HG02870 (cell line): Measurements from ENCODE around the gene RSPH9.

Experiments
- ATAC-seq: cut with Tn5 transposase; IDR thresholded peaks from one replicate; pipeline ENCODE4 v1.9.1; 2021; ENCODE audit warnings: mild to moderate bottlenecking, moderate library complexity; ENCODE audit not compliant: unreplicated experiment

The RSPH9 gene

DNA sequence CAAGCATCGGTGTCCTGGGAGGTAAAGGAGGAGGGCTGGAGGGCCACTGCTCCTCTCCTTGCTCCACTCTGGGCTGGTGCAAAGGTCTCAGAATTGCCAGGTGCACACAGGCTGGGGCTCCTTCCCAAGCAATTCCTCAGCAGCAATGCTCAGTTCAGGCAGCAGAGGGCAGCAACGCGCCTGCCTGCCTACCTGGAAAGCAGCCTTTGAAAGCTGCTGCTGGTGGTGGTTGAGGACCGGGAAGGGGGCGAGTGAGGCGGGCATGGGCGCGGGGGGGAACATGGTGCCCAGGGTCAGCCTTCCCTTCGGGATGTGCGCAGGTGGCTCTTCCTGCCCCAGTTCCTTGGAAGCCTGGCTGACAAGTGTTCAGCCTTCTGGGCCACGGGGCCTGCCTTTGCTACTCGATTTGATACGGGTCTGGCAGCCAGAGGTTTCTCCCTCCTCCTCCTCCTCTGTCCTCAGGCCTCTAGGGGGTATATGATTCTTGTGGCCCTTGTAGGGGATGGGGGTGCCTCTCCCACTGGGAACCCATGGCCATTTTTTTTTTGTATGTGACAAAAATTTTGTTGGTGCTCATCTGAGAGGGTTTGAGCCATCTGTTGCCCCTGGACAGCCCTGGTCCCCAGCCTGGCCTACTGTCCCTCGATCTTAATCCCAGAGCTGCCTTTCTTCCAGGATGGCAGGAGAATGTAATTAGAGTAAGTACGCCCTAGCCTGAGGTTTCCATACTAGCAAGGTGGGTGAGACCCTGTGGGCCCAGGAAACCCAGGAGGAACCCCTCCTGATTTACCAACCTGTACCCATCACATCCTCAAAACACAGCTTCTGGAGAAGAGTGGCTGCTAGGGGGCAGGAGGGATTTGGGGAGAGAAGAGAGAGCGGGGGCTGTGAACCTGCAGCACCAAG lies 22.7 kb downstream of the RSPH9 start:
- peak; percentile 43 for ATAC-seq

DNA sequence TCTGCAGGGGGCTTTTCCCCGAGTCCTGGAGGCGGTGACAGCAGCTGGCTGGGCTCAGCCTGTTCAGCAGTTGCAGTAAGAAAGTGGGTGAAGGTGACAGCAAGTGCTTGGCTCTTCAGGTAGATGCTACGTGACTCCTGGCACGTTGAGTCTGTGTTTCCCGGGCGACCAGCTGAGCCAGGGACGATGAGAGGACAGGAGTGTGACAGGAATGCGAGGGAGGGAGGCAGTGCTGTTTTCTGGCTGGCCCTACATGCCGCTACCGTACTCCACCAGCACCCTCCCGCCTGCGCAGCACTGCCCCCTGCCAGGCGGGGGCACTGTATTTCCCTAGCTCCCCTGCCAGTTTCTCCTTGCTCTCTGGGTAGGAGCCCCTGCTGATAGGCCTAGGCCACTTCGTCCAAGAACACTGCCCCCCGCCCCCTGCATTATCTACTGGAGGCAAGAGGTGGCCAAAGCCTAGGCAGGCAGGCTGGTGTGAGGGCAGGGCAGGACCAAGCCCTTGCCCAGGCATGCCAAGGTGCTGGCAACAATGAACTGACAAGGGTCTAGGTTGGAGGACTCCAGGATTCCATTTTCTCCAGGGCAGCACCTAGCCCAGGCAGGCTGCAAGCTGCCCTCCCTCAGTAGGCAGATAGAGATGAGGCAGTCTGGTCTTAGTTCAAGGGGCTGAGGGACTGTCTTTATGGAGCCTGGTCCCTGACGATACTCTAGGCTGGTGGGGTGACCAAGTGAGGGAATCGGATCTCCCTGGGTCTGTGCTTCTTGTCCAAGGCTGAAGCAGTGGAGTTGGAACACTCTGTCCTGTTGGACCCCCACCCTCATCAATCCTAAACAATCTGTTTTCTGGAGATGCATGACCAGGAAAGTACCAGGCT lies 23.6 kb downstream of the RSPH9 start:
- no peak for ATAC-seq

DNA sequence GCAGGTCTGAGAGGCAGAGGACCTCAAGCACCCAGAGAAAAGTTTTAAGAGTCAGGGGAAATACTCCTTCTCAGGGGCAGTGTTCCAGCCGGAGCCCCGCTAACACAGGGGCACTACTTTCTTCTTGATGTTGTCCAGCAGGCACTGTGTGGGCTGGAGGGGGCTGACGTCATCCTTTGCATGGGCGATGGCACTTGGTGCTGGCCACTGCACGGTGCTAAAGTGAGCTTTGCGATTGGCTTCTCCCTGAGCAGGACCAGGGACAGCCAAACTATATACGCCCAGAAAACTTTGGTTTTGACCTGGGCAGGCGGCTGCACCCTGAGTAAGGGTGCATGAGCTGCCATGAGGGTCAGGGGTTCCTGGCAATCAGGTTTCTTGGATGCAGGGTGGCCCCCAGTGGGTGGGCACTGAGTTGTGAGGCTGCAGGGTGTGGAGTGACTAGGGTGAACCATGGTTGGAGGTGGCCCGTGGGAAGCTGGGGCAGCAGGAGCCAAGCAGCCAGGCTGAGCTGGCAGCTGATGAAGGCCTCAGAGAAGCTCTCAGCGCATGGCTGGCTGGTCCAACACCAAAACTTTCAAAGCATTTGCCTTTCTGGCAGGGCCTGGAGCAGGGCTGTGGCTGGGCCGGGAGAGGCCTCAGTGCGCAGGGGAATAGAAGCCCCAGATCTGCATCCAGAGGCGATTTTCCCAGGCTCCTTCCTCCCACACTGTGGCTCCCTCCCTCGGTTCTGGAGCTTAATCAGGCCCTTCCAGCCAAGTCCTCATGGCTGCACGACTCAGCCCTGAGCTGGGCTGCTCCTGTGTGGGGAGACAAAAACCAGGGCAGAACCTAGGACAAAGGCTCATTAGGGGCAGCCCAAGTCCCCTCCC lies 24.4 kb downstream of the RSPH9 start:
- ATAC-seq, result no peak

DNA sequence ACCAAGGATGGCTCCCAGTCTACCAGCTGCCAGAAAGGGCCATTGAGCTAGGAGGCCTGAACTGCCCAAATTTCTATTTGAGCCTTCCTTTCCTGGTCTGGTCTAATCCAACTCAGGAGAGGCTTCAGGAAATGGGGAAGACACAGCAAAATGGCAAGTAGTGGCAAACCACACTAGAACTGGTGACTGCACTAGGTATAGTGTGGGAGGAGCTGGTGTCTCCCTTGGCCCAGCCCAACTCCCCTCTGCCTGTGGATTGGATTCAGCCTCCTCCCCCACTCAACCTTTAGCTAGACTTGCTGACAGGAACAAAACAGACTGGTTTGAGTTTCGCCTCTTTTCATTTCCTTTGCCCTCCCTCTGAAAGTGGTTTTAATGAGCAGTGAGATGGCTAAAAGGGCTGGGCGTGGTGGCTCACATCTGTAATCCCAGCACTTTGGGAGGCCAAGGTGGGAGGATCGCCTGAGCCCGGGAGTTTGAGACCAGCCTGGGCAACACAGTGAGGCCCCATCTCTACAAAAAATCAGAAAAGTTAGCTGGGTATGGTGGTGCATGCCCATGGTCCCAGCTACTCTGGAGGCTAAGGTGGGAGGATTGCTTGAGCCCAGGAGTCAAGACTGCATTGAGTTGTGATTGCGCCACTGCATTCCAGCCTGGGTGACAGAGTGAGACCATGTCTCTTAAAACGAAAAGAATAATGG lies 25.2 kb downstream of the RSPH9 start:
- ATAC-seq, result no peak

DNA sequence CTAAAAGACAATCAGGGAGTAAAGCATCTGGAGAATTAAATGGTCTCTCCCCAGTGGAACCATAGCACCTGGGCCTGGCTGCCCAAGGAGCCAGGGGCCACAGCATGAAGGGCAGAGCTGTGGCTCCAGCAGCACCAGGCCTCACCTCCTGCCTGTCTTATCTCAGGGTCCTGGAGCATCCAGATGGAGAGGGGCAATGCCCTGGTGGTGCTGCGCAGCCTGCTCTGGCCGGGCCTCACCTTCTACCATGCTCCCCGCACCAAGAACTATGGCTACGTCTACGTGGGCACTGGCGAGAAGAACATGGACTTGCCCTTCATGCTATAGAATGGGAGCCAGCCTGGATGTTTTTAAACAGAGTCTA lies 25.8 kb downstream of the RSPH9 start:
- no peak for ATAC-seq

DNA sequence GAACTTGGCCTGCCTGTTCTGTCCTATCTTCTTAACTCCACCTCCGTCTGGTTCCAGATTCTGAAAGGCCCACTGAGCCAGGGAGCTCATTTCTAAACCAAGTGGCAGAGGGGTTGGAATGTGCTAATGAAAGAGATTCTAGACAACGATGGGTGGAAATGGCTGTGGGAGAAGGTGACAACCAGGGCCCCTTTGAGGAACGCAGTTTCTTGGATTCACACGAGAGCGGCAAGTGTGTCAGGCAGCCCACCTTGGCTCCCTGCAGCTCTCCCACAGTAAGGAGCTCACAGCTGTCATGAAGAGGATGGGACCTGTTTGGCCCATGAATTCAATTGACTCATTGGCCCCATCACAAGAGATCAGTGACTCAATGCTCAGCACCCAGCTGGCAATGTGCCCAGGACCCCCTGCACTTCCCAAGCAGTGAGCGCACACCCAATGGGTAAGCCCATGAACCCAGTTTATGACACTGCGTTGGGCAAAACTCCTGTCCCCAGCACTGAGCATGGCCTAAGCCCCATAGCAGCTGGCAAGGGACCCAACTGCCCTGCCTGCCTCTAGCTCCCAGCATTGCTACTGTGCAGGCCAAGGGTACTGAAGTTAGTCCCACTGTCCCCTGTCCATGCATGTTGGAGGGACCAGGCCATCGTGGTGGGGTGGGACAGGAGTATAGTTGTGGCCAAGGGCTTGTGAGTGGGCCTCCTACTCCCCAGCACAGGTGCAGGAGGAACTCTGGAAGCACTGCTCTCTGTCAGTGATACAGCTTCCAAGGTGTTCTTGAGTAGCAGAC lies 26.4 kb downstream of the RSPH9 start:
- ATAC-seq, result no peak

DNA sequence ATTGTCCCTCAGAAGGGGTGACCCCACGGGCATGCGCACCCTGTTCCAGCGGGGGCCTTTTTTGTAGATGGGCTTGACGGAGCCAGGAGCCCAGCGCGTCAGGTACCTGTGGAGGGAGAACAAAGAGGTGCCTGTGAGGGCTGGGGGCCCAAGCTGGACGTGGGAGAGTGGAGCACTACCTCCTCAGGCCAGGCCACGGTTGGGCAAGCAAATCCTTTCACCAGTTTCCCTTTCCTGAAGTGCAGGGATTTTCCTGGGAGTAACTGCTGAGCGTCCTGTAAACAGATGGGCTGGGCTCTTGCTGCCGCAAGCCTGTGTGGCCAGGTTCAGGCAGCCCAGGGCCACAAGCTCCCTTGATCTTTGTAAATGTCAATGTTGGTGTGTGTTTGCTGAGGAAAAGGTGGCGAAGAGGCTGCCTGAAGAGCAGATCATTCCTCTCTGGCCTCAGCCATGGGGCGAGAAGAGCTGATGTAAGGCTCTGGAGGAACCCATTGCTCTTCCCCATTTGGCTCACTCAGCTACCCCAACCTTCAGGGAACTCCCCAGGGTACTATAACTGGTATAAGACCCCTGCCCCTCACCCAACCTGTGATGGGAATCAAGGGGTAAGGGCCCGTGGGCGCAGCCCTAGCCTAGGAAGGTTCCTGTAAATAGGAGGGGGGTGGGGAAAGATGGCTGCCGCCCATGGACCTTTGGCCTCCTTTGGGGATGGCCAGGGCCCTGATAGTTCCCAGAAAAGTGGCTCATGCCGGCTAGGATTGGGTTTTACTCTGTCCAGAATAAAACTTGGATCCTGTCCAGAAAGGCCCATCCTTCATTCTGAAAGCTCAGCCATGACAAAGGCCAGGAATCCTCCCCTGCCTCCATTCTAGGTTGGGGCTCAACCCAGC lies 27.2 kb downstream of the RSPH9 start:
- no peak for ATAC-seq

DNA sequence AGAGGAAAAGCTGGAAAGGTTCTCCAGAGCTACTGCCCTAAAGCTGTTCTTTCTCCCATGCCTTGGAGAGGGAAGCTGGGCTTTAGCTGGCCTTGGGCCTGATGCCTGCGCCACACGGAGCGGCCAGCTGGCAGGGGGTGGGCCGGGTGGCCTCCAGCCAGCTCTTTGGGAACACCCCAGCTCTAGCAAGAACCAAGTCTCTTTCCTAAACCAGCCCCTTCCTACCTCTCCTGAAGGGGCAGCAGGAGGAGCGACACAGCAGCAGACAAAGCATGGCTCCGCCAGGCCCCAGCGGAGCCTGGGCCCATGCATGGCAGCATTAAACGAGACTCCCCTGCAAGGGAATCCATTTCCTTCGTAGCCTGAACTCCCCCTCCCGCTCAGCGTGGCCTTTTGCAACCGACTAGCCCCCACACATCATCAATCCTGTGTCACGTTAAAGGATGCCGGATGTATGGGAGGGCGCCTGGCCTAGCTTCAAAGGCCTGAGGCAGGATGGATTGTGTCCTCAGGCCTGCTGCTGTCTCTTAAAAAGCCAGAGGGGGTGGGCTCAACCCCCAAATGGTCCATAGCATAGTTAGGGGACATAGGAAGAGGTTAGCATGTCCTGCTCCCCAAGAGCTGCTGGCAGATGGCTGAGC lies 28.7 kb downstream of the RSPH9 start:
- no peak for ATAC-seq

DNA sequence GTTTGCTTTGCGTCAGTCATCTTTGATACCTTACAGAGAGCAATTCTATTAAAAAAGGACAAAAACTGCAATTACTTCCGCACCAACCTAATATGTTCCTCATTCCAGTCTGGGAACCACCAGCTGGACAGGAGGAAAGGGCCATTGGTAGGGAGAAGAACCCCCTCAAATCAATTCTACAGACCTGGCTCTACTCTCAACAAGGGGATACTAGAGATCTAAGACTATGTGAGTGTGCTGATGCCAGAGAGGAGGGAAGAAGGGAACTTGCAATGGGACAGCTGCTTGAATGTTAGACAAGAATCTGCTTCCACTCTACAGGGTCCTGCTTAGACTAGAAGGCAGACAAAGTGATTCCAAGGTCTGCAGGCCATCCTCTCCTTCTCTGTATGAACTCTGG lies 29.5 kb downstream of the RSPH9 start:
- ATAC-seq, result no peak

DNA sequence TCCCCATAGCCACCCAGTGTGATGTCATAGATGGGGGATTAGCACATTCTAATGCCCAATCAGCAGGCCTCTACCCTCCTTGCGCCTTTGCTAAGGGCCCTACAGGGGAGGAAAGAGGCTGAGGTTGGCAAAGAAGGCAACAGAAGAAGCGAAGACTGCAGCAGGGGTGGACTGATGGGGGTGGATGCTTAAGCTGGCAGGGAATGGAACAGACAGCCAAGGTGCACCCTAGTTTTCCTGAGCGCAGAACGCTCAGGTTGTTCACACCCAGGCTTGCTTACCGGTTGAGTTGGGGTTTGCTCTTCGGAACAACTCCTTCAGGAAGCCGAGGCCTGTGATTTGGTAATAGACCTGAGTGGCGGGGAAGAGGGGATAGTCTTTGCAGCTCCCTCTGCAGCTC lies 30.1 kb downstream of the RSPH9 start:
- no peak for ATAC-seq

DNA sequence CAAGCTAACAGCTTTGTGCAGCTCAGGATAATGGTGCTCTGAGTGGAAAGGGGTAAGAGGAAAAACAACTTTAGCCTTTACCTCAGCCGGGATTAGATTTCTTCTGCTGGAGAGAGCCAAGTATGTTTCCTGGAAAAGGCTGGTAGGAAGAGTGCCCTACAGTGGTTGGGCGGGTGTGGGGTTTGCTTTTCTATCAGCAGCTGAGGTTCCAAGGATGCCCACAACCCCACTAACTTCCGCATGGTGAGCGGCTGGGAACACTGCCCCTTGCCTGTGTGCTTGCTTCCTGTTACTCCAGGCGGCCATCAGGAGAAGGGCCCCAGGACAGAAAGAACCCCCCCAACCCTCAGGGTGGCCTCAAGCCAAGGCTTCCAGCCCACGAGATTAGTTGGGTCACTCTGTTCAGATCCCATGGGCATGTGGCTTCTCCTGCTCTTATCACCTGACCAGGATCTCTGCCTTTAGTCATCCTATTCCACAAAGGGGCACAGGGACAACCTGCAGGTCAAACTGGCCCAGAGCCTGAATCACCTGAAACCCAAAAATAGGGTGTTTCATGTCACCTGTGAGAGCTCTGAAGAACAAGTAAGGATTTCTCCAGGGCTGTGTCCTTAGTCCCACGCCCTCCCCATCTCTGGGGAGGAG lies 32.2 kb downstream of the RSPH9 start:
- ATAC-seq, result no peak

DNA sequence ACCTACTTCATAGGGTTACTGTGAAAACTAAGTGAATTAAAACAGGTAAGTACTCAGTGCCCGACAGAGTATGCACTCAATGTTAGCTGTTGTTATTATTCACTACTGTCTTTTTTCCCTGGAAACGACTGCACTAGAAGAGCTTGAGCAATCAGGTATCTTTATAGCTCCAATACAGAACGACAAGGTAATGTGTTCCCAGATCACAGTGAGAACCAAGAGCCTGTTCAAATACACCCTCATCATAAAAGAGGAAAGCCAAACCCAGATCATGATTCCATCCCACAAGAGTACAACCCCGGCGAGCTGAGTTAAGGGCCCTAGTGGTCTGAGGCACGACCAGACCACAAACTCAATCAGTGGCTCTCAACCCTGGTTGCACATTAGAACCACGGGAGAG lies 32.9 kb downstream of the RSPH9 start:
- no peak for ATAC-seq

DNA sequence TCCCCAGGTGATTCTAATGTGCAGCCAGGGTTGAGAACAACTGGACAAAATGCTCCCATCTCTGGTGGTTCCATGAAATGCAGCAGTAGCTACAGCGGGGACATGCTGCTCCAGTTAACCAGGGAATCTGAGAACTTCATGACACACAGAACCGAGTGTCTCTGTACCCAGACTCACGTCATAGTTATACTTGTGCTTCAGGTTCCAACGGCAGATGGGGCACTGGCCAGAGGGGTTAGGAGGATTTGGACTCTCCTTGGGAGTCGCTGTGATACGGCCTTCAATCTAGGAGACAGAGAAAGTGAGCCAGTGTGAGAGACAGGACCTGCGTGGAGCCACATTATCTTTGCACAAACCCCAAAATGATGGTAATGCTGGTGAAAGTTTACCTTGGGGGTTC lies 33.5 kb downstream of the RSPH9 start:
- no peak for ATAC-seq

DNA sequence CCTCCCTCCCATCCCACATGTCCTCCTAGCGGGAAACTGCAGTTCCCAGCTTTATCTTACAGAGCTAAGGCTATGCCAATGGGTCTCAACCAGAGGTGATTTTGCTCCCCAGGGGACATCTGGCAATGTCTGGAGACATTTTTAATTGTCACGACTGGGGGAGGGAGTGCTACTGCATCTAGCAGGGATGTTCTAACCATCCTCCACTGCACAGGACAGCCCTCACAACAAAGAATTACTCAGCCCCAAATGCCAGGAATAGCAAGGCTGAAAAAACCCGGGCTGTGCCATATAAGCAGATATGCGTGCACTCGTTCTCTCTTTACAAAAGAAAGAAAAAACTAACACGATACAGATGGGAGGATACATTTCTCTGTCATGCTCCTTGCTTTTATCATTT lies 34.2 kb downstream of the RSPH9 start:
- ATAC-seq, result no peak

DNA sequence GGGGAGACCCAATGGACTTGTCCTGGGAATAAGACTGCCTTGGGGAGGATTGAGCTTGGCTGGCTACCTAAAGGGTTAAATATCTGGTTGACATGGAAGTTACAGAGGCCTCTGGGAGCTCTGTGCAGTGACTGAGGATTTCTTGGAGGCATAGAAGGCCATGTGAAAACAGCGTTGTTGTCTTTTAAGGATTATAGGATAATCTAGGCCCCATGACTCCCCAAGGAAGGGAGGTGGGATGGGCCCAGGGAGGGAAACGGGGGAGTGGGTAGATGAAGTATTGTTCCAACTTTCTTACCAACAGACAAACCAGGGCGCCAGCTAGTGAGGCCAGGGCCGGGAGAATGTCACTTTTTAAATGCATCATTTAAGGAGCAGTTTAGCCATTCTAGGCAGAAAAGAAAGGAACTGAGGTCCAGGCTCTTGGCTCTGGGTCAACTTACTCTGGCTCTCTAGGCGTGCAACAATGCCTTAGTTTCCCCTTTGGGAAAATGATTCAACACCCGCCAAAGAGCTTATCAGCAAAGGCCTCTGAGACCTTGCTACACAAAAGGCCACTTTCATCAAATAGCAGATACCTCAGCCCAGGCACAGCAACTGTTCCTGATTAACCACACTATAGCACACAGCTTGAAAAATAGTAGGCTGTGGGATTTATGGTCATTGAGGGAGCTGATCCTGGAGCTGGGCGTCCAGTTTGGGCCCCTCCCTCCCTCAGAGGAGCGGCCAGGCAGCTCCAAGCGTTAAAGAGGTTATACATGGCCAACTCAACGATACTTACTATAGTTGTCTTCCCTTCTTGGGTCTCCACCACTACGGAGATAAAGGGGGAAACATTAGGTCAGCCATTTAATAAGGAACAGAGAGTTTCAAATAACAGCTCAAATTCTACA lies 35.7 kb downstream of the RSPH9 start:
- no peak for ATAC-seq

DNA sequence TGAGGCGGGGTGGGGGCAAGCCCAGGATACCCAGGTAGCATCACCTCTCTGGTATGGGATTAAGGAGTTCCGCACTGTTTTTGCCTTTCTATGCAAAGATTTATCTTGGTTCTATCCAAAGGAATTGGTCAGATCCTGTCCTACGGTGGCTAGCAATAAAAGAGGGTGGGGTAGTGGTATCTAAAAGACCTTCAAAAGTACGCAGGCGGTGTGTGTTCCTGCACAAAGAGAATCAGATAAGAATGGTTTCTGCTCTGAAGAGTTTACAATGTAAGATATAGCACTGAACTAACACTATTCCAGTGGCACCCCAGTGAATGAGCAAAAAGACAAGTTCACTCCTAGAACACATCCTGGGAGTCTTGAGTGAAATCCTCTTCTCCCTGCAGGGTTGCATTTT lies 36.5 kb downstream of the RSPH9 start:
- ATAC-seq, result no peak
